ENCODE data around the gene CACNG4.

DNA sequence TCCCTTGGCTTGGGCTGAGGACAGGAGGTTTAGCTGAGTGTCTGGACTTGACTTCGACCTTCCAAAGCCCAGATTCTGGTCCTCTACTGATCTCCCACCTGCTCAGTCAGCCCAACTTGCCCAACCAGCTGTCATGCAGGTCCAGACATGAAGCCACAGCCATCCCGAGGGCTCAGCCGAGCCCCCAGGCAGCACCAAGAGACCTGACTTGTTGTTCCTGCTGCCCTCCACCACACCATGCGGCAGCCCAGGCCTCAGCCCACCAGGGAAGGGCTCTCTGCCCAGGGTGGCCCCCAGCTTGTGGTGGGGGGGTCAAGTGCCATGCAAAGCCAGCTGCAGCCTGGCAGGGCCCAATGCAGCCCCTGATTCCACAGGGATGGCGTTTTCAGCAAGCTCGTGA is 17.2 kb upstream of the CACNG4 start:
- TF ChIP-seq, protein P1, sequence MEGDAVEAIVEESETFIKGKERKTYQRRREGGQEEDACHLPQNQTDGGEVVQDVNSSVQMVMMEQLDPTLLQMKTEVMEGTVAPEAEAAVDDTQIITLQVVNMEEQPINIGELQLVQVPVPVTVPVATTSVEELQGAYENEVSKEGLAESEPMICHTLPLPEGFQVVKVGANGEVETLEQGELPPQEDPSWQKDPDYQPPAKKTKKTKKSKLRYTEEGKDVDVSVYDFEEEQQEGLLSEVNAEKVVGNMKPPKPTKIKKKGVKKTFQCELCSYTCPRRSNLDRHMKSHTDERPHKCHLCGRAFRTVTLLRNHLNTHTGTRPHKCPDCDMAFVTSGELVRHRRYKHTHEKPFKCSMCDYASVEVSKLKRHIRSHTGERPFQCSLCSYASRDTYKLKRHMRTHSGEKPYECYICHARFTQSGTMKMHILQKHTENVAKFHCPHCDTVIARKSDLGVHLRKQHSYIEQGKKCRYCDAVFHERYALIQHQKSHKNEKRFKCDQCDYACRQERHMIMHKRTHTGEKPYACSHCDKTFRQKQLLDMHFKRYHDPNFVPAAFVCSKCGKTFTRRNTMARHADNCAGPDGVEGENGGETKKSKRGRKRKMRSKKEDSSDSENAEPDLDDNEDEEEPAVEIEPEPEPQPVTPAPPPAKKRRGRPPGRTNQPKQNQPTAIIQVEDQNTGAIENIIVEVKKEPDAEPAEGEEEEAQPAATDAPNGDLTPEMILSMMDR (IDR thresholded peaks at IDR 0.05; ENCODE audit: insufficient read depth, low read depth, low read length): no peak
- TF ChIP-seq EZH2 (IDR thresholded peaks at IDR 0.05; ENCODE audit: insufficient read depth, low read length): no peak
